Stimulated activated CD8-positive, alpha-beta memory T cell treated with anti-CD3 and anti-CD28 coated beads, Interleukin-4, amount 100 ng/mL, for 24 hours (primary cell): ENCODE measurements around the gene APOL6.

Experiments used
- DNase-seq: peaks from one replicate; pipeline ENCODE4 v3.0.0-alpha.2; 2020; ENCODE audit warnings: low read depth

Gene APOL6

GRCh38 chr22:35648066-35649025 is at the start of gene APOL6:
Gene APOL6 (plus strand): TSS chr22:35648446. CDS start chr22:35656426, 7,980 bp downstream.
- peak; percentile 40 for DNase-seq

GRCh38 chr22:35599364-35599763 is 48.9 kb upstream of the APOL6 start:
- DNase-seq, result no peak

- DNase-seq, result no peak
Measured at GRCh38 chr22:35600476-35600875, 47.8 kb upstream of the APOL6 start.

- no peak for DNase-seq
Measured at GRCh38 chr22:35601013-35601580, 47.1 kb upstream of the APOL6 start.

- no peak for DNase-seq
Measured at GRCh38 chr22:35601743-35602615, 46.3 kb upstream of the APOL6 start.

- DNase-seq, result peak; percentile 19
Measured at GRCh38 chr22:35604621-35605368, 43.5 kb upstream of the APOL6 start.

GRCh38 chr22:35605369-35605680 is 42.9 kb upstream of the APOL6 start:
- DNase-seq, result no peak

GRCh38 chr22:35605851-35606481 is 42.3 kb upstream of the APOL6 start:
- DNase-seq, result no peak

GRCh38 chr22:35606916-35607315 is 41.3 kb upstream of the APOL6 start:
- DNase-seq, result no peak

- DNase-seq, result no peak
Measured at GRCh38 chr22:35608088-35608487, 40.2 kb upstream of the APOL6 start.

GRCh38 chr22:35609261-35609660 is 39.0 kb upstream of the APOL6 start:
- no peak for DNase-seq

GRCh38 chr22:35609761-35610160 is 38.5 kb upstream of the APOL6 start:
- no peak for DNase-seq

- no peak for DNase-seq
Measured at GRCh38 chr22:35610741-35611140, 37.5 kb upstream of the APOL6 start.

- no peak for DNase-seq
Measured at GRCh38 chr22:35611200-35611890, 36.9 kb upstream of the APOL6 start.

- DNase-seq, result no peak
Measured at GRCh38 chr22:35611891-35612576, 36.2 kb upstream of the APOL6 start.

GRCh38 chr22:35612903-35613302 is 35.3 kb upstream of the APOL6 start:
- no peak for DNase-seq

GRCh38 chr22:35614404-35614803 is 33.8 kb upstream of the APOL6 start:
- no peak for DNase-seq

- DNase-seq, result no peak
Measured at GRCh38 chr22:35615156-35615555, 33.1 kb upstream of the APOL6 start.

- DNase-seq, result no peak
Measured at GRCh38 chr22:35616043-35616442, 32.2 kb upstream of the APOL6 start.

GRCh38 chr22:35617137-35617755 is 31.0 kb upstream of the APOL6 start, which contains the start of gene MB:
Gene MB (minus strand): TSS chr22:35617329. CDS start chr22:35617257, 72 bp downstream.
- no peak for DNase-seq
